GM23338 (cell line): ENCODE results near the gene ANKRD31.
"Not testable (repeated sequence)": the region's sequence is repeated elsewhere in the genome, so short reads cannot be mapped to it uniquely, and the experiment has no call there.

Experiments
- CTCF ChIP-seq, 2 experiments: fragments of 200-600 bp in 1 of 2; sonication (generic) in 1 of 2; conservative IDR thresholded peaks; 2 replicates each; pipeline versions ENCODE4 v1.5.1 to v1.6.1; 2016 to 2017; ENCODE audit warnings: antibody characterized with exemption in 2 of 2, low read depth in 2 of 2, mild to moderate bottlenecking in 2 of 2, moderate library complexity in 1 of 2
- EZH2 ChIP-seq: fragments of 200-600 bp; sonication (generic); IDR thresholded peaks from one replicate; pipeline ENCODE4 v1.8.0; 2017; ENCODE audit warnings: antibody characterized with exemption, mild to moderate bottlenecking, low read depth; ENCODE audit not compliant: unreplicated experiment
- JUNB ChIP-seq: IDR thresholded peaks from one replicate; pipeline ENCODE4 v1.6.1; 2016; ENCODE audit warnings: antibody characterized with exemption; ENCODE audit not compliant: unreplicated experiment
- POLR2AphosphoS5 ChIP-seq: IDR thresholded peaks from 2 replicates; pipeline ENCODE4 v1.6.1; 2016; ENCODE audit warnings: antibody characterized with exemption, low read depth
- ZNF114 ChIP-seq: fragments of 250-450 bp; sonication (Bioruptor Pico); IDR thresholded peaks from 2 replicates; pipeline ENCODE4 v1.5.0; 2020; ENCODE audit warnings: mild to moderate bottlenecking, moderate library complexity
- TF ChIP-seq, protein P1 (sequence below): IDR thresholded peaks from one replicate; pipeline ENCODE4 v1.6.1; 2018; ENCODE audit warnings: antibody characterized with exemption; ENCODE audit not compliant: unreplicated experiment

GRCh38 chr5:75270605-75271004, 33.9 kb upstream of the ANKRD31 start:
- not testable (repeated sequence) for TF ChIP-seq CTCF (conservative IDR thresholded peaks at IDR 0.05; ENCODE audit: low read depth in 2 of 2); POLR2AphosphoS5; EZH2; JUNB; ZNF114 (CRISPR knock-in tag)
- TF ChIP-seq, protein P1, sequence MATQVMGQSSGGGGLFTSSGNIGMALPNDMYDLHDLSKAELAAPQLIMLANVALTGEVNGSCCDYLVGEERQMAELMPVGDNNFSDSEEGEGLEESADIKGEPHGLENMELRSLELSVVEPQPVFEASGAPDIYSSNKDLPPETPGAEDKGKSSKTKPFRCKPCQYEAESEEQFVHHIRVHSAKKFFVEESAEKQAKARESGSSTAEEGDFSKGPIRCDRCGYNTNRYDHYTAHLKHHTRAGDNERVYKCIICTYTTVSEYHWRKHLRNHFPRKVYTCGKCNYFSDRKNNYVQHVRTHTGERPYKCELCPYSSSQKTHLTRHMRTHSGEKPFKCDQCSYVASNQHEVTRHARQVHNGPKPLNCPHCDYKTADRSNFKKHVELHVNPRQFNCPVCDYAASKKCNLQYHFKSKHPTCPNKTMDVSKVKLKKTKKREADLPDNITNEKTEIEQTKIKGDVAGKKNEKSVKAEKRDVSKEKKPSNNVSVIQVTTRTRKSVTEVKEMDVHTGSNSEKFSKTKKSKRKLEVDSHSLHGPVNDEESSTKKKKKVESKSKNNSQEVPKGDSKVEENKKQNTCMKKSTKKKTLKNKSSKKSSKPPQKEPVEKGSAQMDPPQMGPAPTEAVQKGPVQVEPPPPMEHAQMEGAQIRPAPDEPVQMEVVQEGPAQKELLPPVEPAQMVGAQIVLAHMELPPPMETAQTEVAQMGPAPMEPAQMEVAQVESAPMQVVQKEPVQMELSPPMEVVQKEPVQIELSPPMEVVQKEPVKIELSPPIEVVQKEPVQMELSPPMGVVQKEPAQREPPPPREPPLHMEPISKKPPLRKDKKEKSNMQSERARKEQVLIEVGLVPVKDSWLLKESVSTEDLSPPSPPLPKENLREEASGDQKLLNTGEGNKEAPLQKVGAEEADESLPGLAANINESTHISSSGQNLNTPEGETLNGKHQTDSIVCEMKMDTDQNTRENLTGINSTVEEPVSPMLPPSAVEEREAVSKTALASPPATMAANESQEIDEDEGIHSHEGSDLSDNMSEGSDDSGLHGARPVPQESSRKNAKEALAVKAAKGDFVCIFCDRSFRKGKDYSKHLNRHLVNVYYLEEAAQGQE: not testable (repeated sequence)
